OCI-LY3 (cell line): ENCODE results near the gene HLF.

Experiments
- CTCF ChIP-seq: fragments of 200-600, 300-600 bp; sonication (generic); IDR thresholded peaks from 2 replicates; pipeline ENCODE4 v1.5.1; 2014; ENCODE audit warnings: antibody characterized with exemption, low read length, low read depth
- EZH2phosphoT487 ChIP-seq: fragments of 200-600 bp; shearing (Covaris generic); IDR thresholded peaks from 2 replicates; pipeline ENCODE4 v1.6.1; 2018; ENCODE audit warnings: antibody characterized with exemption, mixed run types, low read depth

DNA sequence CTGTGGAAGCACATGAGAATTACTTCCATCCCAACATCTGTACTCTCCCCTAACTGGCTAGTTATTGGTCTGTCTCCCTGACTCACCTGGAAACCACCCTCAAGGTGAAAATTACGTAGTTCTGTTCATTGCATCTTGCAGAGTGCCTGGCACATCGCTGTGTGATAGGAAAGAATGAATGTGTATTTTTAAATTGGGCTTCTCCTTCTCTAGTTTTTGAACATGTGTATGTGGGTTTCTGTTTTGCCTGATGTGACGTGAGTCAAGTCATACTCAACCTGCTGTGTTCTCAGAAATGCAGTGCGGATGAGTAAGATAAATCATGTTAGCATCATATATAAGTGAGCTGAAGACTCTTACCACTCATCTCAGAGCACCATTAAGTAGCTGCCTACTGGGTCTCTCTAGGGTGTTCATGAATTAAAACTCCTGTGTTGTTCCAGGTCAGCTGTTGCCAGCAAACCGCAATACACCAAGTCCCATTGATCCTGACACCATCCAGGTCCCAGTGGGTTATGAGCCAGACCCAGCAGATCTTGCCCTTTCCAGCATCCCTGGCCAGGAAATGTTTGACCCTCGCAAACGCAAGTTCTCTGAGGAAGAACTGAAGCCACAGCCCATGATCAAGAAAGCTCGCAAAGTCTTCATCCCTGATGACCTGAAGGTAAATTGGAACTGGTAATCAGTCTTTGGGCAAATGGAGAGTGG lies 50.2 kb downstream of the HLF start:
- TF ChIP-seq EZH2phosphoT487 (no peak), CTCF (no peak)
